ENCODE results near the gene UGT2B10. TPM values are rescaled to one million over a fixed set of nuclear protein-coding genes. Genes with fewer than 3 reads are reported as not detected.
"Not testable (repeated sequence)": the region's sequence is repeated elsewhere in the genome, so short reads cannot be mapped to it uniquely, and the experiment has no call there.

The UGT2B10 gene
- total and polyA plus RNA-seq, 2 of the 13 experiments (the other 11 are each of a cell fraction or from before 2014, with no cell fraction given), result 107 to 148 TPM

DNA sequence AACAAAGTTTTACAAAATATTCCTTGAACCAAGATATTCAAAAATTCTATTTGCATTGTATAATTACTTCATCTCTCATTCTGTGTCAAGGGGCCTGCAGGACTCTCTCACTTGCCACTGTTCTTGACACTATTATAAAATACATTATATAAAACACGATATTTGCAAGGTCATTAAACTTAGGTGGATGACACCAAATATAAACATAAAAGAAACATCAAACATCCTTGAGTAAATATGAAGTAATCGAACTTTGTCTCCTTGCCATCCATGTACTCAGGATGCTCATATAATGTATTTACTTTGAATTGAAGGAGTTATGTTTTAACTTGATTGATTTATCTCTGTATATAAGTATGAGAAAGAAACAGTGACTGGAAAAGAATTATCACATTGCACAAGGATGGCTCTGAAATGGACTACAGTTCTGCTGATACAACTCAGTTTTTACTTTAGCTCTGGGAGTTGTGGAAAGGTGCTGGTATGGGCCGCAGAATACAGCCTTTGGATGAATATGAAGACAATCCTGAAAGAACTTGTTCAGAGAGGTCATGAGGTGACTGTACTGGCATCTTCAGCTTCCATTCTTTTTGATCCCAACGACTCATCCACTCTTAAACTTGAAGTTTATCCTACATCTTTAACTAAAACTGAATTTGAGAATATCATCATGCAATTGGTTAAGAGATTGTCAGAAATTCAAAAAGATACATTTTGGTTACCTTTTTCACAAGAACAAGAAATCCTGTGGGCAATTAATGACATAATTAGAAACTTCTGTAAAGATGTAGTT, at the start of gene UGT2B10 (continued):
- TF ChIP-seq, protein P1, sequence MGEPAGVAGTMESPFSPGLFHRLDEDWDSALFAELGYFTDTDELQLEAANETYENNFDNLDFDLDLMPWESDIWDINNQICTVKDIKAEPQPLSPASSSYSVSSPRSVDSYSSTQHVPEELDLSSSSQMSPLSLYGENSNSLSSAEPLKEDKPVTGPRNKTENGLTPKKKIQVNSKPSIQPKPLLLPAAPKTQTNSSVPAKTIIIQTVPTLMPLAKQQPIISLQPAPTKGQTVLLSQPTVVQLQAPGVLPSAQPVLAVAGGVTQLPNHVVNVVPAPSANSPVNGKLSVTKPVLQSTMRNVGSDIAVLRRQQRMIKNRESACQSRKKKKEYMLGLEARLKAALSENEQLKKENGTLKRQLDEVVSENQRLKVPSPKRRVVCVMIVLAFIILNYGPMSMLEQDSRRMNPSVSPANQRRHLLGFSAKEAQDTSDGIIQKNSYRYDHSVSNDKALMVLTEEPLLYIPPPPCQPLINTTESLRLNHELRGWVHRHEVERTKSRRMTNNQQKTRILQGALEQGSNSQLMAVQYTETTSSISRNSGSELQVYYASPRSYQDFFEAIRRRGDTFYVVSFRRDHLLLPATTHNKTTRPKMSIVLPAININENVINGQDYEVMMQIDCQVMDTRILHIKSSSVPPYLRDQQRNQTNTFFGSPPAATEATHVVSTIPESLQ (CRISPR knock-in tag; conservative IDR thresholded peaks at IDR 0.05), result peak; percentile 68; the same call in 1 of the 2 replicates
- TF ChIP-seq ZBTB43 (CRISPR knock-in tag; conservative IDR thresholded peaks at IDR 0.05) (peak; percentile 52; the same call in 1 of the 2 replicates), NR2F6 (IDR thresholded peaks at IDR 0.05) (peak; percentile 87), NR2F6 (CRISPR knock-in tag; IDR thresholded peaks at IDR 0.05) (peak; percentile 80), PPARG (CRISPR knock-in tag; conservative IDR thresholded peaks at IDR 0.05) (peak; percentile 92), ZNF556 (CRISPR knock-in tag; IDR thresholded peaks at IDR 0.05; ENCODE audit: borderline replicate concordance) (0 out of 2 replicates have a peak, but pooled peaks have one; percentile 51), FOXP4 (CRISPR knock-in tag; IDR thresholded peaks at IDR 0.05) (peak; percentile 80), ATF2 (CRISPR knock-in tag; IDR thresholded peaks at IDR 0.05) (peak; percentile 93), THAP11 (CRISPR knock-in tag; IDR thresholded peaks at IDR 0.05) (peak; percentile 68)
- TF ChIP-seq, protein P2, sequence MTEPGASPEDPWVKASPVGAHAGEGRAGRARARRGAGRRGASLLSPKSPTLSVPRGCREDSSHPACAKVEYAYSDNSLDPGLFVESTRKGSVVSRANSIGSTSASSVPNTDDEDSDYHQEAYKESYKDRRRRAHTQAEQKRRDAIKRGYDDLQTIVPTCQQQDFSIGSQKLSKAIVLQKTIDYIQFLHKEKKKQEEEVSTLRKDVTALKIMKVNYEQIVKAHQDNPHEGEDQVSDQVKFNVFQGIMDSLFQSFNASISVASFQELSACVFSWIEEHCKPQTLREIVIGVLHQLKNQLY (CRISPR knock-in tag; IDR thresholded peaks at IDR 0.05), result peak; percentile 87
- TF ChIP-seq, protein P3, sequence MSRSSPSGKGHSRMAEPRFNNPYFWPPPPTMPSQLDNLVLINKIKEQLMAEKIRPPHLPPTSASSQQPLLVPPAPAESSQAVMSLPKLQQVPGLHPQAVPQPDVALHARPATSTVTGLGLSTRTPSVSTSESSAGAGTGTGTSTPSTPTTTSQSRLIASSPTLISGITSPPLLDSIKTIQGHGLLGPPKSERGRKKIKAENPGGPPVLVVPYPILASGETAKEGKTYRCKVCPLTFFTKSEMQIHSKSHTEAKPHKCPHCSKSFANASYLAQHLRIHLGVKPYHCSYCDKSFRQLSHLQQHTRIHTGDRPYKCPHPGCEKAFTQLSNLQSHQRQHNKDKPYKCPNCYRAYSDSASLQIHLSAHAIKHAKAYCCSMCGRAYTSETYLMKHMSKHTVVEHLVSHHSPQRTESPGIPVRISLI (CRISPR knock-in tag; IDR thresholded peaks at IDR 0.05; ENCODE audit: borderline replicate concordance), result peak; percentile 70
- TF ChIP-seq, protein P4, sequence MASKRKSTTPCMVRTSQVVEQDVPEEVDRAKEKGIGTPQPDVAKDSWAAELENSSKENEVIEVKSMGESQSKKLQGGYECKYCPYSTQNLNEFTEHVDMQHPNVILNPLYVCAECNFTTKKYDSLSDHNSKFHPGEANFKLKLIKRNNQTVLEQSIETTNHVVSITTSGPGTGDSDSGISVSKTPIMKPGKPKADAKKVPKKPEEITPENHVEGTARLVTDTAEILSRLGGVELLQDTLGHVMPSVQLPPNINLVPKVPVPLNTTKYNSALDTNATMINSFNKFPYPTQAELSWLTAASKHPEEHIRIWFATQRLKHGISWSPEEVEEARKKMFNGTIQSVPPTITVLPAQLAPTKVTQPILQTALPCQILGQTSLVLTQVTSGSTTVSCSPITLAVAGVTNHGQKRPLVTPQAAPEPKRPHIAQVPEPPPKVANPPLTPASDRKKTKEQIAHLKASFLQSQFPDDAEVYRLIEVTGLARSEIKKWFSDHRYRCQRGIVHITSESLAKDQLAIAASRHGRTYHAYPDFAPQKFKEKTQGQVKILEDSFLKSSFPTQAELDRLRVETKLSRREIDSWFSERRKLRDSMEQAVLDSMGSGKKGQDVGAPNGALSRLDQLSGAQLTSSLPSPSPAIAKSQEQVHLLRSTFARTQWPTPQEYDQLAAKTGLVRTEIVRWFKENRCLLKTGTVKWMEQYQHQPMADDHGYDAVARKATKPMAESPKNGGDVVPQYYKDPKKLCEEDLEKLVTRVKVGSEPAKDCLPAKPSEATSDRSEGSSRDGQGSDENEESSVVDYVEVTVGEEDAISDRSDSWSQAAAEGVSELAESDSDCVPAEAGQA (IDR thresholded peaks at IDR 0.05; ENCODE audit: low read depth), result not testable (repeated sequence)
- TF ChIP-seq, protein P4 (CRISPR knock-in tag; IDR thresholded peaks at IDR 0.05; ENCODE audit: borderline replicate concordance), result peak; percentile 75; the same call in 1 of the 2 replicates
